Ishikawa (cell line): ENCODE results near the gene TMEM120B.

ENCODE experiments used
- CEBPB ChIP-seq: IDR thresholded peaks from 2 replicates; pipeline ENCODE4 v1.6.1; 2012
- CREB1 ChIP-seq: IDR thresholded peaks from 2 replicates; pipeline ENCODE4 v1.6.1; 2012; ENCODE audit warnings: low read depth
- EGR1 ChIP-seq: IDR thresholded peaks from 2 replicates; pipeline ENCODE4 v1.6.1; 2012
- EP300 ChIP-seq: IDR thresholded peaks from 2 replicates; pipeline ENCODE4 v1.6.1; 2012; ENCODE audit warnings: borderline replicate concordance
- FOXM1 ChIP-seq: IDR thresholded peaks from 2 replicates; pipeline ENCODE4 v1.6.1; 2012; ENCODE audit warnings: low read depth, borderline replicate concordance
- NFIC ChIP-seq: IDR thresholded peaks from 2 replicates; pipeline ENCODE4 v1.6.1; 2012
- RAD21 ChIP-seq: IDR thresholded peaks from 2 replicates; pipeline ENCODE4 v1.6.1; 2012; ENCODE audit warnings: low read depth
- REST ChIP-seq: IDR thresholded peaks from 2 replicates; pipeline ENCODE4 v1.6.1; 2012; ENCODE audit warnings: low read depth, mild to moderate bottlenecking
- TAF1 ChIP-seq: IDR thresholded peaks from 2 replicates; pipeline ENCODE4 v1.6.1; 2012; ENCODE audit warnings: low read depth, mild to moderate bottlenecking
- TCF12 ChIP-seq: IDR thresholded peaks from 2 replicates; pipeline ENCODE4 v1.6.1; 2012; ENCODE audit warnings: low read depth
- TEAD4 ChIP-seq: IDR thresholded peaks from 2 replicates; pipeline ENCODE4 v1.6.1; 2012
- USF1 ChIP-seq: IDR thresholded peaks from 2 replicates; pipeline ENCODE4 v1.6.1; 2012
- YY1 ChIP-seq: IDR thresholded peaks from 2 replicates; pipeline ENCODE4 v1.6.1; 2012; ENCODE audit warnings: low read depth
- ZBTB7A ChIP-seq: IDR thresholded peaks from 2 replicates; pipeline ENCODE4 v1.6.1; 2012; ENCODE audit warnings: low read depth
- TF ChIP-seq, protein P1 (sequence below): IDR thresholded peaks from 2 replicates; pipeline ENCODE4 v1.6.1; 2012

Gene TMEM120B

DNA sequence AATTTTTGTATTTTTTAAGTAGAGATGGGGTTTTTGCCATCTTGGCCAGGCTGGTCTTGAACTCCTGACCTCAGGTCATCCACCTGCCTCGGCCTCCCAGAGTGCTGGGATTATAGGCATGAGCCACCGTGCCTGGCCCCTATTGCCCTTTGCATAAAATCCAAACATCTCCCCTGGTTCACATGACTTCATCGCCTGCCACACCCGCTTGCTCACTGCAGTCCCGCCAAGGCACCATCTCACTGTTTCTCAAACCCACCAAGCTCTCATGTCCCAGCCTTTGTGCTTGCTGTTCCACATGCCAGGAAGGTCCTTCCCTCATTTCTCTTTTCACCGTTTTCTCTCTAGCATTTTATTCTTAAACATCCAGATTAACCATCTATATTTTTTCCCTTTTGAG lies 71.2 kb downstream of the TMEM120B start:
- TF ChIP-seq FOXM1 = no peak
- no peak for TF ChIP-seq TCF12
- TF ChIP-seq ZBTB7A = no peak
- TF ChIP-seq EGR1 = no peak
- TF ChIP-seq YY1 = no peak
- no peak for TF ChIP-seq RAD21
- TF ChIP-seq, protein P1, sequence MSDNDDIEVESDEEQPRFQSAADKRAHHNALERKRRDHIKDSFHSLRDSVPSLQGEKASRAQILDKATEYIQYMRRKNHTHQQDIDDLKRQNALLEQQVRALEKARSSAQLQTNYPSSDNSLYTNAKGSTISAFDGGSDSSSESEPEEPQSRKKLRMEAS = no peak
- no peak for TF ChIP-seq NFIC
- TF ChIP-seq EP300 = no peak
- TF ChIP-seq TAF1 = no peak
- no peak for TF ChIP-seq CEBPB

- no peak for TF ChIP-seq EP300
- TF ChIP-seq TAF1 = no peak
- no peak for TF ChIP-seq TCF12
- no peak for TF ChIP-seq USF1
Measured at GRCh38 chr12:121784460-121784859, 71.9 kb downstream of the TMEM120B start.

DNA sequence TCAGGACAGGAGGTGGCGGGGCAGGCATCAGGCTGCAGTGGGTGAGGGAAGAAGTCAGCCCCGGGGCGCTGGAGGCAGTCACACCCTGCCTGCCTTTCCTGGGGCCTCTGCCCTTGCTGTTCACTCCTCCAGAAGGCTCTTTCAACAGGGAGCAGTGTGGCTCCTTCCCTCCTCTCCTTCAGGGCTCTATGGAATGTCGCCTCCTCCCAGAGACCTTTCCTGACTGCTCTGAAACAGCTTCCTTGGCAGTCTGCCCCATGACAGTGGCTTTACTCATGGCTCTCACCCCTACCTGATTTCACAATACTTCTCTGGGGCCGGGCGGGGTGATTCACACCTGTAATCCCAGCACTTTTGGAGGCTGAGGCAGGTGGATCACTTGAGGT lies 73.9 kb downstream of the TMEM120B start:
- TF ChIP-seq EP300 (peak; percentile 64; the same call in 1 of the 2 replicates), FOXM1 (no peak), NFIC (peak; percentile 84), TEAD4 (peak; percentile 42; the same call in 1 of the 2 replicates), CEBPB (peak; percentile 98), TCF12 (peak; percentile 64; the same call in 1 of the 2 replicates), EGR1 (no peak), RAD21 (peak; percentile 12; the same call in 1 of the 2 replicates)
- TF ChIP-seq, protein P1 = peak; percentile 48; the same call in 1 of the 2 replicates

- TF ChIP-seq RAD21 (no peak), FOXM1 (no peak), TEAD4 (no peak)
Measured at GRCh38 chr12:121787063-121788025, 74.8 kb downstream of the TMEM120B start.

GRCh38 chr12:121788176-121788818 lies 75.7 kb downstream of the TMEM120B start:
- TF ChIP-seq EGR1 (no peak), TAF1 (no peak), YY1 (no peak), FOXM1 (no peak), USF1 (no peak), TCF12 (no peak), RAD21 (no peak), NFIC (no peak), ZBTB7A (no peak), REST (no peak), CEBPB (no peak), CREB1 (no peak), TEAD4 (no peak)
- TF ChIP-seq, protein P1 = no peak

DNA sequence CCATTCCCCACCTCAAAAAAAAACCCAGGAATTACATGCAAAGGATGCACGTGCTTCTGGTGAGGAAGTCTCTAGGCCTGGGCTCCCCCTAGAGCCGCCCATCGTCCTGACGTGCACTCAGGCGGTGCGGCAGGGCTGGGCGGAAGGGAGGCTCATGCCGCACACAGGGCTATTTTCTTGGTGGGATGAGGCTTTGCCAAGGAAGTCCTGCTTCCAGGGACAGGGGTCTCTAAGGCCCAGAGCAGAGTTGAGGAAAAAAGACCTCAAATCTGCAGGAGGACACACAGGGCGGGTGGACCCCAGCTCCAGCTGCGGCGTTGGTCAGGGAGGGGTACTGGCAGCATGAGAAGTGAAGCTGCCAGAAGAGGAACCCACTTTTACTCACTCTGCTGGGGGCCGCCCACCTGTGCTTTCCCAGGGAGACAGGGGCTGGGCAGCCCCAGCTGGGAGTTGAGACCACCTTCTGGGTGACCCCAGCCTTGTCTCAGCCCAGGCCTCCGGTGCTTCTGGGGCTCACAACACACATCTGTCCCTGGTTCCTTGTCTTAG lies 76.8 kb downstream of the TMEM120B start:
- TF ChIP-seq TAF1 = no peak
- TF ChIP-seq, protein P1 = no peak
- TF ChIP-seq ZBTB7A = peak; percentile 38; the same call in 1 of the 2 replicates
